ENCODE results near the gene SLC44A5.
"Not testable (repeated sequence)": the region's sequence is repeated elsewhere in the genome, so short reads cannot be mapped to it uniquely, and the experiment has no call there.

The SLC44A5 gene

GRCh38 chr1:75354267-75354666 lies 256.6 kb downstream of the SLC44A5 start:
- DNase-seq: not testable (repeated sequence)

- no peak for DNase-seq
These were observed 257.9 kb downstream of the SLC44A5 start for GRCh38 chr1:75353051-75353450.

GRCh38 chr1:75345538-75346292 lies 265.2 kb downstream of the SLC44A5 start:
- DNase-seq: no peak

GRCh38 chr1:75342786-75343185 lies 268.1 kb downstream of the SLC44A5 start:
- DNase-seq: no peak

- no peak for DNase-seq
These were observed 269.4 kb downstream of the SLC44A5 start for GRCh38 chr1:75341537-75341936.

GRCh38 chr1:75338616-75339483 lies 272.1 kb downstream of the SLC44A5 start:
- peak; percentile 39 for DNase-seq

GRCh38 chr1:75334876-75335389 lies 276.0 kb downstream of the SLC44A5 start:
- DNase-seq: no peak

- DNase-seq: no peak
These were observed 280.3 kb downstream of the SLC44A5 start for GRCh38 chr1:75330624-75331023.

- DNase-seq: no peak
These were observed 282.2 kb downstream of the SLC44A5 start for GRCh38 chr1:75328691-75329090.

GRCh38 chr1:75327395-75327794 lies 283.5 kb downstream of the SLC44A5 start:
- DNase-seq: no peak

GRCh38 chr1:75317976-75318375 lies 292.9 kb downstream of the SLC44A5 start:
- DNase-seq: no peak

GRCh38 chr1:75316230-75316629 lies 294.7 kb downstream of the SLC44A5 start:
- no peak for DNase-seq

GRCh38 chr1:75312620-75313019 lies 298.3 kb downstream of the SLC44A5 start:
- DNase-seq: no peak

GRCh38 chr1:75310067-75310466 lies 300.8 kb downstream of the SLC44A5 start:
- DNase-seq: no peak

- DNase-seq: no peak
These were observed 302.5 kb downstream of the SLC44A5 start for GRCh38 chr1:75308365-75308764.

GRCh38 chr1:75305061-75305460 lies 305.9 kb downstream of the SLC44A5 start:
- no peak for DNase-seq

- DNase-seq: peak; percentile 49
These were observed 317.6 kb downstream of the SLC44A5 start for GRCh38 chr1:75293270-75293669.

- DNase-seq: no peak
These were observed 318.9 kb downstream of the SLC44A5 start for GRCh38 chr1:75292013-75292412.

GRCh38 chr1:75276385-75276784 lies 334.5 kb downstream of the SLC44A5 start:
- DNase-seq: no peak

GRCh38 chr1:75275631-75276030 lies 335.3 kb downstream of the SLC44A5 start:
- DNase-seq: no peak

- DNase-seq: peak; percentile 17
These were observed 335.9 kb downstream of the SLC44A5 start for GRCh38 chr1:75274920-75275506.

- no peak for DNase-seq
These were observed 337.8 kb downstream of the SLC44A5 start for GRCh38 chr1:75273110-75273509.

GRCh38 chr1:75265792-75266191 lies 345.1 kb downstream of the SLC44A5 start:
- peak; percentile 42 for DNase-seq
